H1 (cell line): ENCODE results near the gene ANXA6. TPM values are rescaled to one million over a fixed set of nuclear protein-coding genes. Genes with fewer than 3 reads are reported as not detected.

Experiments
- CTCF ChIA-PET: fragments of 300-600 bp; sonication (Branson Sonifier 250); formaldehyde crosslinking; loops from one replicate; lab custom pipeline; 2021; ENCODE audit not compliant: partially characterized antibody; lab: Charles Lee
- POLR2A ChIA-PET: fragments of 300-600 bp; sonication (Branson Sonifier 250); formaldehyde crosslinking; loops from one replicate; lab custom pipeline; 2021; ENCODE audit warnings: inconsistent platforms; ENCODE audit not compliant: partially characterized antibody; lab: Charles Lee
- DNase-seq, 2 experiments: peaks; one replicate each; pipeline versions ENCODE4 v3.0.0 to v3.0.0-alpha.2; 2010 to 2022; ENCODE audit warnings: low spot score in 2 of 2, low read depth in 1 of 2, mixed read lengths in 1 of 2
- FAIRE-seq: peaks from 2 replicates; lab custom pipeline; 2011; peaks lifted over from hg19 to GRCh38; lab: Jason Lieb, UNC
- H2AFZ ChIP-seq: 2 replicates; pipeline ENCODE4 v1.8.1; 2012; ENCODE audit warnings: low read length, inconsistent platforms
- H2AK5ac ChIP-seq: 2 replicates; pipeline ENCODE4 v1.6.1; 2013; ENCODE audit warnings: low read depth, low read length
- H2BK120ac ChIP-seq: replicated peaks from 2 replicates; pipeline ENCODE3; 2013; ENCODE audit warnings: low read depth, low read length, inconsistent platforms
- H2BK12ac ChIP-seq: 2 replicates; pipeline ENCODE4 v1.6.1; 2013; ENCODE audit warnings: low read depth, low read length
- H2BK15ac ChIP-seq: 2 replicates; pipeline ENCODE4 v1.6.1; 2013; ENCODE audit warnings: low read length
- H2BK20ac ChIP-seq: 2 replicates; pipeline ENCODE4 v1.6.1; 2013; ENCODE audit warnings: low read length
- H2BK5ac ChIP-seq: 2 replicates; pipeline ENCODE4 v1.6.1; 2013; ENCODE audit warnings: low read depth, low read length
- H3K14ac ChIP-seq: 2 replicates; pipeline ENCODE4 v1.6.1; 2013; ENCODE audit warnings: inconsistent platforms; ENCODE audit not compliant: insufficient read length
- H3K18ac ChIP-seq: 2 replicates; pipeline ENCODE4 v1.6.1; 2013; ENCODE audit warnings: low read length; ENCODE audit errors: extremely low read depth
- H3K23ac ChIP-seq: 2 replicates; pipeline ENCODE4 v1.6.1; 2013; ENCODE audit warnings: inconsistent platforms; ENCODE audit not compliant: insufficient read length
- H3K23me2 ChIP-seq: 2 replicates; pipeline ENCODE4 v1.6.1; 2013; ENCODE audit warnings: low read depth, low read length
- H3K27ac ChIP-seq: 2 replicates; pipeline ENCODE4 v1.6.1; 2011; ENCODE audit warnings: low read depth, low read length, inconsistent platforms
- H3K27me3 ChIP-seq, 4 experiments: replicated peaks in 1 of 4; 1 replicate in 1 of 4; 2 replicates in 3 of 4; pipeline versions ENCODE4 v1.6.1 to v1.8.1; 2011 to 2013; ENCODE audit warnings: low read length in 3 of 4, mild to moderate bottlenecking in 3 of 4, inconsistent platforms in 2 of 4, mixed read lengths in 2 of 4, moderate library complexity in 1 of 4; ENCODE audit not compliant: control insufficient read depth in 3 of 4, insufficient read depth in 3 of 4; ENCODE audit errors: extremely low read depth in 1 of 4
- H3K36me3 ChIP-seq, 4 experiments: 2 replicates each; pipeline versions ENCODE4 v1.6.1 to v1.8.1; 2011 to 2013; ENCODE audit warnings: mild to moderate bottlenecking in 4 of 4, low read length in 3 of 4, moderate library complexity in 2 of 4, control low read depth in 1 of 4, inconsistent platforms in 1 of 4; ENCODE audit not compliant: insufficient read depth in 4 of 4, control insufficient read depth in 2 of 4
- H3K4ac ChIP-seq: replicated peaks from 2 replicates; pipeline ENCODE3; 2013; ENCODE audit warnings: low read length, low read depth, mixed read lengths, inconsistent platforms; ENCODE audit not compliant: insufficient read length
- H3K4me1 ChIP-seq, 4 experiments: replicated peaks in 1 of 4; 1 replicate in 1 of 4; 2 replicates in 3 of 4; pipeline versions ENCODE4 v1.6.1 to v1.8.1; 2011 to 2013; ENCODE audit warnings: low read length in 3 of 4, inconsistent platforms in 2 of 4, mixed read lengths in 1 of 4; ENCODE audit not compliant: insufficient read depth in 4 of 4, control insufficient read depth in 3 of 4
- H3K4me2 ChIP-seq, 2 experiments: 2 replicates each; pipeline versions ENCODE4 v1.6.1 to v1.8.1; 2011 to 2013; ENCODE audit warnings: low read depth in 2 of 2, low read length in 2 of 2, control low read depth in 1 of 2, inconsistent platforms in 1 of 2, mild to moderate bottlenecking in 1 of 2; ENCODE audit not compliant: insufficient read depth in 1 of 2
- H3K4me3 ChIP-seq, 4 experiments: fragments of 200-600, 300-600 bp in 1 of 4; sonication (generic), shearing (Covaris generic), sonication (Bioruptor Twin) in 1 of 4; 2 replicates each; pipeline versions ENCODE4 v1.5.1 to v1.8.1; 2011 to 2016; ENCODE audit warnings: low read length in 4 of 4, low read depth in 3 of 4, control low read depth in 2 of 4, inconsistent platforms in 2 of 4, mild to moderate bottlenecking in 2 of 4, mixed read lengths in 1 of 4, moderate library complexity in 1 of 4; ENCODE audit not compliant: insufficient read depth in 2 of 4; ENCODE audit errors: extremely low read depth in 1 of 4
- H3K56ac ChIP-seq: replicated peaks from 2 replicates; pipeline ENCODE3; 2013; ENCODE audit warnings: low read depth, mild to moderate bottlenecking, mixed read lengths, low read length, inconsistent platforms; ENCODE audit not compliant: insufficient read length
- H3K79me1 ChIP-seq: 2 replicates; pipeline ENCODE4 v1.6.1; 2013; ENCODE audit warnings: low read depth, low read length, control low read depth
- H3K79me2 ChIP-seq, 2 experiments: 2 replicates each; pipeline versions ENCODE4 v1.6.1 to v1.8.1; 2012 to 2013; ENCODE audit warnings: low read length in 2 of 2, mild to moderate bottlenecking in 2 of 2, inconsistent platforms in 1 of 2; ENCODE audit not compliant: insufficient read depth in 2 of 2, control insufficient read depth in 1 of 2
- H3K9ac ChIP-seq, 4 experiments: replicated peaks in 1 of 4; 1 replicate in 1 of 4; 2 replicates in 3 of 4; pipeline versions ENCODE4 v1.6.1 to v1.8.1; 2011 to 2013; ENCODE audit warnings: low read depth in 3 of 4, low read length in 3 of 4, control low read depth in 2 of 4, mild to moderate bottlenecking in 2 of 4, moderate library complexity in 2 of 4, inconsistent platforms in 1 of 4; ENCODE audit errors: extremely low read depth in 1 of 4
- H3K9me3 ChIP-seq, 2 experiments: 2 replicates each; pipeline versions ENCODE4 v1.6.1 to v1.8.1; 2012 to 2013; ENCODE audit warnings: mild to moderate bottlenecking in 2 of 2, moderate library complexity in 2 of 2, control low read depth in 1 of 2, inconsistent platforms in 1 of 2, low read depth in 1 of 2, low read length in 1 of 2, mixed read lengths in 1 of 2; ENCODE audit not compliant: insufficient read depth in 2 of 2
- H4K20me1 ChIP-seq, 2 experiments: replicated peaks in 1 of 2; 2 replicates each; pipeline versions ENCODE3 to v1.8.1; 2011 to 2013; ENCODE audit warnings: inconsistent platforms in 2 of 2, low read length in 2 of 2, mild to moderate bottlenecking in 1 of 2; ENCODE audit not compliant: insufficient read depth in 2 of 2, control insufficient read depth in 1 of 2
- H4K5ac ChIP-seq: 2 replicates; pipeline ENCODE4 v1.6.1; 2013; ENCODE audit warnings: low read length, low read depth, mixed read lengths, inconsistent platforms; ENCODE audit not compliant: insufficient read length
- H4K8ac ChIP-seq: 2 replicates; pipeline ENCODE4 v1.8.0; 2013; ENCODE audit warnings: mild to moderate bottlenecking, moderate library complexity, low read length, inconsistent platforms; ENCODE audit not compliant: insufficient read depth; ENCODE audit errors: extremely low read depth
- H4K91ac ChIP-seq: replicated peaks from 2 replicates; pipeline ENCODE3; 2013; ENCODE audit warnings: low read length, mixed read lengths, inconsistent platforms; ENCODE audit not compliant: insufficient read length
- CEBPB ChIP-seq: IDR thresholded peaks from 2 replicates; pipeline ENCODE4 v1.6.1; 2012; ENCODE audit warnings: low read depth, low read length
- EP300 ChIP-seq, 2 experiments: IDR thresholded peaks; 1 replicate in 1 of 2; 2 replicates in 1 of 2; pipeline ENCODE4 v1.6.1; 2011 to 2012; ENCODE audit warnings: low read depth in 2 of 2, low read length in 2 of 2, mild to moderate bottlenecking in 2 of 2, borderline replicate concordance in 1 of 2, inconsistent platforms in 1 of 2, moderate library complexity in 1 of 2
- TAF7 ChIP-seq: optimal IDR thresholded peaks from 2 replicates; pipeline ENCODE3; 2011; ENCODE audit warnings: low read depth, mild to moderate bottlenecking, inconsistent platforms, low read length, moderate library complexity, borderline replicate concordance
- TEAD4 ChIP-seq: IDR thresholded peaks from 2 replicates; pipeline ENCODE4 v1.6.1; 2012; ENCODE audit warnings: low read depth, low read length, inconsistent platforms, mixed read lengths
- WGBS, 2 experiments: shearing (Covaris generic) in 1 of 2; methylation state at CpG; one replicate each; pipeline versions ENCODE4 v1.1.6 to v1.1.7; 2013 to 2015; ENCODE audit warnings: low lambda C conversion rate in 2 of 2, mixed read lengths in 2 of 2, inconsistent platforms in 1 of 2, low coverage in 1 of 2, missing lambda C conversion rate in 1 of 2; ENCODE audit not compliant: insufficient replicate concordance in 2 of 2, insufficient coverage in 1 of 2, insufficient read length in 1 of 2; ENCODE audit errors: extremely low coverage in 1 of 2, missing lambda C conversion rate in 1 of 2; 5-methylcytosine and 5-hydroxymethylcytosine counted together
- polyA plus RNA-seq, 7 experiments: library from polyadenylated mRNA; depleted of rRNA in 3 of 7; stranded (reverse) in 5 of 7; unstranded in 2 of 7; fragments of >200 nt in 5 of 7; fragments of 200-250 nt in 2 of 7; gene quantifications; 1 replicate in 5 of 7; 2 replicates in 1 of 7; 4 replicates in 1 of 7; pipeline versions ENCODE4 v1.2.1 to v1.2.3, GENCODE V29; 2011 to 2013; ENCODE audit warnings: missing spikeins in 2 of 7, mixed read lengths in 2 of 7
- total RNA-seq: library from RNA; stranded (reverse); fragmentation: NEBNext Ultra II Directional; extraction: Animal tissue kit (Norgen Biotek cat#: 25700); gene quantifications from 2 replicates; pipeline ENCODE4 v1.2.1, GENCODE V29; 2021
- TF ChIP-seq, protein P1 (sequence below): IDR thresholded peaks from 2 replicates; pipeline ENCODE4 v1.6.1; 2012; ENCODE audit warnings: inconsistent platforms

ANXA6 gene
- total and polyA plus RNA-seq, 2 of the 8 experiments (the other 6 are each of a cell fraction or from before 2014, with no cell fraction given), result 61.3 to 78.6 TPM

DNA sequence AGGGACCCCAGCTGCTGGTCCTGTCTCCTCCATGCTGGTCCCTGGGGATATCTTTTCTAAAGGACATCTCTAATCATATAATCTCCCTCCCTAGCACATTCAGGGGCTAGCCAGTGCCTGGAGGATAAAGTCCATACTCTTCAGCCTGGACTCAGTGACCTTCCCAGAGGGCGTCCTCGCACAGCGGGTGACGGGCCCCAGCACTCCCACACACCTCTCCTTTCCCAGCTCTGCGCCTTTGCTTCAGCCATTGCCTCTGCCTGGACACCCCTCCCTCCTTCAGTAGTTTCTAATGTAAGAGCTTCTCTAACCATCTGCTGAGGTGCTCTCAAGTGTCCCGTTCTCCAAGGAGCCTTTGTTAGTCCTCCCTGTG is 61.6 kb downstream of the ANXA6 start:
- no peak overlapping the region for H3K4ac ChIP-seq
- no peak overlapping the region for H3K56ac ChIP-seq
- peak overlapping the region; percentile 81; the same call in 1 of the 2 replicates for H4K8ac ChIP-seq
- H3K79me1 ChIP-seq, result no peaks in the 10 kb centered on the region
- no peak overlapping the region for H3K14ac ChIP-seq
- H3K4me3 ChIP-seq, result no peak overlapping the region
- H3K23ac ChIP-seq, result no peak overlapping the region
- H3K4me1 ChIP-seq, result peaks cover 1 to 20% (median 11%) of the 10 kb centered on the region in 4 experiments; a peak in 4 of 7 replicates
- H3K18ac ChIP-seq, result no peak overlapping the region
- H3K4me2 ChIP-seq, result no peak overlapping the region
- H4K20me1 ChIP-seq, result no peaks in the 10 kb centered on the region
- H3K27ac ChIP-seq, result no peak overlapping the region
- TF ChIP-seq, protein P1, sequence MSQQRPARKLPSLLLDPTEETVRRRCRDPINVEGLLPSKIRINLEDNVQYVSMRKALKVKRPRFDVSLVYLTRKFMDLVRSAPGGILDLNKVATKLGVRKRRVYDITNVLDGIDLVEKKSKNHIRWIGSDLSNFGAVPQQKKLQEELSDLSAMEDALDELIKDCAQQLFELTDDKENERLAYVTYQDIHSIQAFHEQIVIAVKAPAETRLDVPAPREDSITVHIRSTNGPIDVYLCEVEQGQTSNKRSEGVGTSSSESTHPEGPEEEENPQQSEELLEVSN, result no peak
- no peak for TF ChIP-seq TAF7
- no peak for TF ChIP-seq CEBPB
- no peak for TF ChIP-seq TEAD4
- no peak for TF ChIP-seq EP300 (IDR thresholded peaks at IDR 0.05; ENCODE audit: borderline replicate concordance in 1 of 2, low read depth in 2 of 2, low read length in 2 of 2)
- H2BK20ac ChIP-seq, result no peak overlapping the region
- FAIRE-seq (no peak), DNase-seq (no peak)
- H3K36me3 ChIP-seq, result no peaks in the 10 kb centered on the region
- H3K9me3 ChIP-seq, result no peaks in the 10 kb centered on the region
- H2AFZ ChIP-seq, result no peak overlapping the region
- H3K79me2 ChIP-seq, result no peaks in the 10 kb centered on the region
- ChIA-PET CTCF (interaction anchor here (0.6 to 8.0 kb wide), 13 partner anchors 9 to 184 kb away, joined by 3 to 96 read pairs (median 4); no protein-coding TSS in a partner anchor), POLR2A (interaction anchor here (0.6 to 2.5 kb wide), 5 partner anchors 9 to 139 kb away, joined by 3 to 6 read pairs (median 4); partner anchors contain the start of gene TNIP1)
- no peaks in the 10 kb centered on the region for H3K27me3 ChIP-seq
- no peak overlapping the region for H2BK15ac ChIP-seq
- 86% methylated on average over 6 of the region's 6 CpGs; no CpG with 5 or more reads in 1 of the 2 experiments for WGBS, 2 experiments
- no peak overlapping the region for H2BK12ac ChIP-seq
- H3K9ac ChIP-seq, result no peak overlapping the region
- H4K91ac ChIP-seq, result no peak overlapping the region
- H4K5ac ChIP-seq, result no peak overlapping the region
- no peak overlapping the region for H2AK5ac ChIP-seq
- no peaks in the 10 kb centered on the region for H3K23me2 ChIP-seq
- no peak overlapping the region for H2BK120ac ChIP-seq
- H2BK5ac ChIP-seq, result no peak overlapping the region
